K562 (cell line): Measurements from ENCODE around the gene POLA1. TPM values are rescaled to one million over a fixed set of nuclear protein-coding genes. Genes with fewer than 3 reads are reported as not detected.

Experiments
- CTBP1 ChIP-seq: fragments of 450-650 bp; IDR thresholded peaks from 2 replicates; pipeline ENCODE4 v1.6.1; 2016; ENCODE audit warnings: borderline replicate concordance
- GATAD2B ChIP-seq: fragments of 450-650 bp; IDR thresholded peaks from 2 replicates; pipeline ENCODE4 v1.6.1; 2017; ENCODE audit warnings: mild to moderate bottlenecking, borderline replicate concordance
- IFI16 ChIP-seq: fragments of 250-450 bp; sonication (Bioruptor Pico); IDR thresholded peaks from 2 replicates; pipeline ENCODE4 v2.1.2; 2022; ENCODE audit warnings: mild to moderate bottlenecking, inconsistent platforms
- NFIC ChIP-seq: fragments of 450-650 bp; IDR thresholded peaks from 2 replicates; pipeline ENCODE4 v1.6.1; 2017; ENCODE audit warnings: mild to moderate bottlenecking, inconsistent platforms
- NR4A1 ChIP-seq, 2 experiments: fragments of 250-450 bp in 1 of 2; fragments of 450-650 bp in 1 of 2; sonication (Bioruptor Pico) in 1 of 2; IDR thresholded peaks; 2 replicates each; pipeline versions ENCODE4 v1.4.0 to v1.6.1; 2016 to 2020; ENCODE audit warnings: mild to moderate bottlenecking in 2 of 2, missing compliant biosample characterization in 1 of 2, missing genetic modification characterization in 1 of 2, moderate library complexity in 1 of 2
- ZBTB9 ChIP-seq: fragments of 450-650 bp; formaldehyde crosslinking; IDR thresholded peaks from 2 replicates; pipeline ENCODE4 v1.4.0; 2020; ENCODE audit warnings: mild to moderate bottlenecking, moderate library complexity
- ZC3H11A ChIP-seq: IDR thresholded peaks from 2 replicates; pipeline ENCODE4 v1.6.1; 2012; ENCODE audit warnings: low read depth, low read length, improper control_type of control experiment
- ZNF263 ChIP-seq: sonication (generic); formaldehyde crosslinking; IDR thresholded peaks from 2 replicates; pipeline ENCODE4 v1.8.0; 2022; ENCODE audit warnings: mild to moderate bottlenecking, missing genetic modification reagents, borderline replicate concordance
- ZNF778 ChIP-seq: fragments of 450-650 bp; formaldehyde crosslinking; IDR thresholded peaks from 2 replicates; pipeline ENCODE4 v1.4.0; 2020; ENCODE audit warnings: mild to moderate bottlenecking, moderate library complexity
- polyA plus RNA-seq, 8 experiments: library from polyadenylated mRNA; depleted of rRNA in 4 of 8; stranded (reverse) in 5 of 8; unstranded in 3 of 8; fragments of >200 nt; fragmentation: Nextera tagmentation in 2 of 8; fragmentation: Illumina TruSeq in 1 of 8; extraction: Ambion mirVana in 2 of 8; extraction: Trizol in 1 of 8; gene quantifications; 2 replicates each; pipeline versions ENCODE4 v1.2.1 to v1.2.3, GENCODE V29; 2011 to 2014; ENCODE audit warnings: inconsistent platforms in 1 of 8, missing spikeins in 1 of 8
- total RNA-seq, 7 experiments: library from RNA; depleted of rRNA in 6 of 7; stranded (reverse); fragments of >200 nt in 6 of 7; fragmentation: Illumina TruSeq in 2 of 7; extraction: Trizol in 2 of 7; gene quantifications; 2 replicates each; pipeline versions ENCODE4 v1.2.1 to v1.2.3, GENCODE V29; 2011 to 2021; ENCODE audit warnings: low replicate concordance in 1 of 7
- TF ChIP-seq, protein P1 (sequence below): sonication (generic); formaldehyde crosslinking; IDR thresholded peaks from 2 replicates; pipeline ENCODE4 v1.8.0; 2022; ENCODE audit warnings: mild to moderate bottlenecking, missing genetic modification reagents
- TF ChIP-seq, protein P2 (sequence below): sonication (generic); formaldehyde crosslinking; IDR thresholded peaks from 2 replicates; pipeline ENCODE4 v1.8.1; 2023; ENCODE audit warnings: mild to moderate bottlenecking, missing genetic modification reagents

POLA1 gene
- total and polyA plus RNA-seq, 9 of the 15 experiments (the other 6 are each of a cell fraction or from before 2014, with no cell fraction given): 8.6 to 48.4 (median 27.4) TPM

GRCh38 chrX:25012793-25013631 is 319.3 kb downstream of the POLA1 start (continued):
- TF ChIP-seq NR4A1 (CRISPR knock-in tag; IDR thresholded peaks at IDR 0.05) (no peak), NR4A1 (tag; IDR thresholded peaks at IDR 0.05) (no peak), ZNF778 (no peak), ZC3H11A (no peak), NFIC (no peak), GATAD2B (no peak), ZBTB9 (CRISPR knock-in tag) (peak; percentile 87; the same call in 1 of the 2 replicates), ZNF263 (CRISPR knock-in tag) (peak; percentile 93), CTBP1 (peak; percentile 40; the same call in 1 of the 2 replicates), IFI16 (CRISPR knock-in tag) (no peak)
- TF ChIP-seq, protein P1, sequence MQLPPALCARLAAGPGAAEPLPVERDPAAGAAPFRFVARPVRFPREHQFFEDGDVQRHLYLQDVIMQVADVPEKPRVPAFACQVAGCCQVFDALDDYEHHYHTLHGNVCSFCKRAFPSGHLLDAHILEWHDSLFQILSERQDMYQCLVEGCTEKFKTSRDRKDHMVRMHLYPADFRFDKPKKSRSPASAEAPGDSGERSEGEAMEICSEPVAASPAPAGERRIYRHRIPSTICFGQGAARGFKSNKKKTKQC (CRISPR knock-in tag): no peak
- TF ChIP-seq, protein P2, sequence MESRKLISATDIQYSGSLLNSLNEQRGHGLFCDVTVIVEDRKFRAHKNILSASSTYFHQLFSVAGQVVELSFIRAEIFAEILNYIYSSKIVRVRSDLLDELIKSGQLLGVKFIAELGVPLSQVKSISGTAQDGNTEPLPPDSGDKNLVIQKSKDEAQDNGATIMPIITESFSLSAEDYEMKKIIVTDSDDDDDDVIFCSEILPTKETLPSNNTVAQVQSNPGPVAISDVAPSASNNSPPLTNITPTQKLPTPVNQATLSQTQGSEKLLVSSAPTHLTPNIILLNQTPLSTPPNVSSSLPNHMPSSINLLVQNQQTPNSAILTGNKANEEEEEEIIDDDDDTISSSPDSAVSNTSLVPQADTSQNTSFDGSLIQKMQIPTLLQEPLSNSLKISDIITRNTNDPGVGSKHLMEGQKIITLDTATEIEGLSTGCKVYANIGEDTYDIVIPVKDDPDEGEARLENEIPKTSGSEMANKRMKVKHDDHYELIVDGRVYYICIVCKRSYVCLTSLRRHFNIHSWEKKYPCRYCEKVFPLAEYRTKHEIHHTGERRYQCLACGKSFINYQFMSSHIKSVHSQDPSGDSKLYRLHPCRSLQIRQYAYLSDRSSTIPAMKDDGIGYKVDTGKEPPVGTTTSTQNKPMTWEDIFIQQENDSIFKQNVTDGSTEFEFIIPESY (CRISPR knock-in tag): peak; percentile 74
